ENCODE results near the gene LRRC10B.

The LRRC10B gene

GRCh38 chr11:61555051-61555969 is 46.8 kb downstream of the LRRC10B start:
- in situ Hi-C loops (cut with MboI; ENCODE audit: low pct_unique_long_range_greater_than_20kb, low sequenced_read_pairs), result no loop called here
- DNase-seq, result no peak

GRCh38 chr11:61555978-61556377 is 47.4 kb downstream of the LRRC10B start:
- in situ Hi-C loops (cut with MboI; ENCODE audit: low pct_unique_long_range_greater_than_20kb, low sequenced_read_pairs), result no loop called here
- DNase-seq, result no peak

GRCh38 chr11:61556621-61557020 is 48.1 kb downstream of the LRRC10B start:
- in situ Hi-C loops (cut with MboI; ENCODE audit: low pct_unique_long_range_greater_than_20kb, low sequenced_read_pairs), result no loop called here
- no peak for DNase-seq

All from KBM-7 (cell line).